Mesothelial cell of epicardium (in vitro differentiated cells): ENCODE data around the gene NAV1. TPM values are rescaled to one million over a fixed set of nuclear protein-coding genes. Genes with fewer than 3 reads are reported as not detected.
"Not testable (repeated sequence)": the region's sequence is repeated elsewhere in the genome, so short reads cannot be mapped to it uniquely, and the experiment has no call there.

ENCODE experiments used
- DNase-seq, 2 experiments: peaks; one replicate each; pipeline ENCODE4 v3.0.0; 2021; ENCODE audit warnings: low spot score in 2 of 2; ENCODE audit not compliant: unreplicated experiment in 2 of 2
- H3K27ac Mint-ChIP-seq: 2 replicates; pipeline ENCODE4 v1.8.0; 2021; ENCODE audit warnings: mixed read lengths
- H3K27me3 Mint-ChIP-seq: 2 replicates; pipeline ENCODE4 v1.8.0; 2021; ENCODE audit warnings: low read depth, mixed read lengths
- H3K36me3 Mint-ChIP-seq: 2 replicates; pipeline ENCODE4 v1.8.0; 2021; ENCODE audit warnings: mixed read lengths
- H3K4me1 Mint-ChIP-seq: 2 replicates; pipeline ENCODE4 v1.8.0; 2021; ENCODE audit warnings: mixed read lengths
- H3K4me3 Mint-ChIP-seq: 2 replicates; pipeline ENCODE4 v1.8.0; 2021; ENCODE audit warnings: mild to moderate bottlenecking, moderate library complexity, mixed read lengths
- H3K9me3 Mint-ChIP-seq: 2 replicates; pipeline ENCODE4 v1.8.0; 2021; ENCODE audit warnings: mixed read lengths
- total RNA-seq: library from RNA; stranded (reverse); gene quantifications from 3 replicates; pipeline ENCODE4 v1.2.1, GENCODE V29; 2021
- TF ChIP-seq, protein P1 (sequence below): fragments of 200-600 bp; sonication (generic); IDR thresholded peaks from one replicate; pipeline ENCODE4 v1.5.0; 2021; ENCODE audit warnings: antibody characterized with exemption; ENCODE audit not compliant: unreplicated experiment

NAV1 gene
- total RNA-seq, 1 donor from 2014 or later, result 95.9 TPM

DNA sequence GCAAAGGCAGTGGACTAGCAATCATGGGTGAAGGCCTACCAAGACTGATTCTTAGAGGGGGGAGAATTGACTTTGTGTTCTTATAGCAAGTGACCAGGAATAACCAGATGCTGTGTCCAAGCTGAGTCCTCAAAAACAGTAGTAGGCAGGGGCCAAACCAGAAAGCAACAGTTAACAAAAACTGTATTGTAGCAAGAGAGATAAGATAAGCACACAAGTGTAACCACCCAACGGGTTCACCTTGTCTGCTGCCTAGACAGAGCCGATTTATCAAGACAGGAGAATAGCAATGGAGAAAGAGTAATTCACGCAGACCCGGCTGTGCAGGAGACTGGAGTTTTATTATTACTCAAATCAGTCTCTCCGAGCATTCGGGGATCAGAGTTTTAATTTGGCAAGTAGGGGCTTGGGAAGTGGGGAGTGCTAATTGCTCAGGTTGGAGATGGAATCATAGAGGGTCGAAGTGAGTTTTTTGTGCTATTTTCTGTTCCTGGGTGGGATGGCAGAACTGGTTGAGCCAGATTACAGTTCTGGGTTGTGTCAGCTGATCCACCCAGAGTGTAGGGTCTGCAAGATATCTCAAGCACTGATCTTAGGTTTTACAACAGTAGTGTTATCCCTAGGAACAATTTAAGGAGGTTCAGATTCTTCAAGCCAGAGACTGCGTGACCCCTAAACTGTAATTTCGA, 23.7 kb upstream of the NAV1 start:
- no peaks in the 10 kb centered on the region for H3K36me3 Mint-ChIP-seq
- H3K4me1 Mint-ChIP-seq, result peaks cover 79% of the 10 kb centered on the region
- peak overlapping the region; percentile 98 for H3K27ac Mint-ChIP-seq
- DNase-seq, result no peak
- H3K4me3 Mint-ChIP-seq, result peak overlapping the region; percentile 6
- H3K27me3 Mint-ChIP-seq, result no peaks in the 10 kb centered on the region
- no peaks in the 10 kb centered on the region for H3K9me3 Mint-ChIP-seq
- TF ChIP-seq, protein P1, sequence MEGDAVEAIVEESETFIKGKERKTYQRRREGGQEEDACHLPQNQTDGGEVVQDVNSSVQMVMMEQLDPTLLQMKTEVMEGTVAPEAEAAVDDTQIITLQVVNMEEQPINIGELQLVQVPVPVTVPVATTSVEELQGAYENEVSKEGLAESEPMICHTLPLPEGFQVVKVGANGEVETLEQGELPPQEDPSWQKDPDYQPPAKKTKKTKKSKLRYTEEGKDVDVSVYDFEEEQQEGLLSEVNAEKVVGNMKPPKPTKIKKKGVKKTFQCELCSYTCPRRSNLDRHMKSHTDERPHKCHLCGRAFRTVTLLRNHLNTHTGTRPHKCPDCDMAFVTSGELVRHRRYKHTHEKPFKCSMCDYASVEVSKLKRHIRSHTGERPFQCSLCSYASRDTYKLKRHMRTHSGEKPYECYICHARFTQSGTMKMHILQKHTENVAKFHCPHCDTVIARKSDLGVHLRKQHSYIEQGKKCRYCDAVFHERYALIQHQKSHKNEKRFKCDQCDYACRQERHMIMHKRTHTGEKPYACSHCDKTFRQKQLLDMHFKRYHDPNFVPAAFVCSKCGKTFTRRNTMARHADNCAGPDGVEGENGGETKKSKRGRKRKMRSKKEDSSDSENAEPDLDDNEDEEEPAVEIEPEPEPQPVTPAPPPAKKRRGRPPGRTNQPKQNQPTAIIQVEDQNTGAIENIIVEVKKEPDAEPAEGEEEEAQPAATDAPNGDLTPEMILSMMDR, result no peak

DNA sequence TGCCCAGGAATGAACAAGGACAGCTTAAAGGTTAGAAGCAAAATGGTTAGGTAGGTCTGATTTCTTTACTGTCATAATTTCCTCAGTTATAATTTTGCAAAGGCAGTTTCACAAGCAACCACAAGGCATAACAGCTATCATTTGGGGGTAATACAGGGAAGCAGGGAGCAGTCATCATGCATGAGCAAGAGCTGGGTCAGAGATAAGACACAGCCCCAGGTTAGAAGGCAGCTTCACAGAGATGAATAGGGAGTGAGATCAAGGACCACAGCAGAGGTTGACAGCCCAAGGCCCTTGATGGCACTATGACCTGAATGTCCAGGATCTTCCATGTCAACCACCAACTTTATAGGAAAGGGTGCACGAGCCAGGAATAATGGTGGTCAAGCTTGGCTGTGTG, 23.0 kb upstream of the NAV1 start:
- H3K9me3 Mint-ChIP-seq, result no peaks in the 10 kb centered on the region

DNA sequence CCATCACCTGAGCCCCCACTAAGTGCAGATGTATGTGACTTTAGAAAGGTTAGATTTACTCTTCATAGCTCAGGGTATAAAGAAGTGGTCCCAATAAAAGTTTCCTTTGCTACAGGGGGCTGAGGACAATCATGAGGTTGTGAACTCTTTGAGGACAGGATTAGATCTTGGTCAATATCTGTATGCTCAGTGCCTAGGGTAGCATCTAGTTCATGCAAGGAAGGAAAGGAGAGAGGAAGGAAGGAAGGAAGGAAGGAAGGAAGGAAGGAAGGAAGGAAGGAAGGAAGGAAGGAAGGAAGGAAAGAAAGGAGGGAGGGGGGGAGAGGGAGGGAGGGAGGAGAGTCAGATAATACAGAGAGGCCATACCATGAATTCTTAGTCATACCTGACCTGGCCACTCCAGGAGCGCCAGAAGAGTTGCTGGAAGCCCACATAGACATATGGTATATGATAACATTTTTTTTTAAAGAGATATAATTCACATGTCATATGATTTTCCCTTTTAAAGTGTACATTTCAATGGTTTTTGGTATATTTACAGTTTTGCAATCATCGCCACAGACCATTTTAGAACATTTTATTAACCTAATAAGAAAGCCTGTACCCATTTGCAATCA, 22.3 kb upstream of the NAV1 start:
- no peak for DNase-seq
- Mint-ChIP-seq H3K36me3 (no peaks in the 10 kb centered on the region), H3K4me1 (peaks cover 75% of the 10 kb centered on the region), H3K9me3 (no peaks in the 10 kb centered on the region), H3K27me3 (no peaks in the 10 kb centered on the region), H3K4me3 (no peak overlapping the region), H3K27ac (peak overlapping the region; percentile 98)
- TF ChIP-seq, protein P1, result no peak

More for the DNA sequence above, 23.0 kb upstream of the NAV1 start:
- no peak for DNase-seq
- TF ChIP-seq, protein P1, result no peak
- H3K4me3 Mint-ChIP-seq, result no peak overlapping the region
- H3K36me3 Mint-ChIP-seq, result no peaks in the 10 kb centered on the region
- H3K4me1 Mint-ChIP-seq, result peaks cover 81% of the 10 kb centered on the region
- H3K27me3 Mint-ChIP-seq, result no peaks in the 10 kb centered on the region
- H3K27ac Mint-ChIP-seq, result peak overlapping the region; percentile 98

DNA sequence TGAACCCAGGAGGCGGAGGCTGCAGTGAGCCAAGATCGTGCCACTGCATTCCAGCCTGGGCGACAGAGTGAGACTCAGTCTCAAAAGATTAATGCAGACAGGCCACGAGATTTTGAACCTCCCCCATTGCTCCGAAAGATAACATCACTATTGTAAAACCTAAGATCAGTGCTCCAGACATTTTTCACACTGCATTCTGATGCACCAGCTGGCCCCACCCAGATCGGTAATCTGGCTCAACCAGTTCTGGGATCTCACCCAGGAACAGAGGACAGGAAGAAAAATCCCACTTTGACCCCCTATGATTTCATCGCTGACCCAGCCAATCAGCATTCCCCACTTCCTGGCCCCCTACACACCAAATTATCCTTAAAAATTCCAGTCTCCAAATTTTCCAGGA, 21.3 kb upstream of the NAV1 start:
- peaks cover 6% of the 10 kb centered on the region for H3K9me3 Mint-ChIP-seq
- peaks cover 3% of the 10 kb centered on the region for H3K36me3 Mint-ChIP-seq
- H3K4me1 Mint-ChIP-seq, result peaks cover 67% of the 10 kb centered on the region
- peak overlapping the region; percentile 98 for H3K27ac Mint-ChIP-seq
- H3K4me3 Mint-ChIP-seq, result no peak overlapping the region
- TF ChIP-seq, protein P1, result no peak
- no peaks in the 10 kb centered on the region for H3K27me3 Mint-ChIP-seq
- DNase-seq, result no peak

DNA sequence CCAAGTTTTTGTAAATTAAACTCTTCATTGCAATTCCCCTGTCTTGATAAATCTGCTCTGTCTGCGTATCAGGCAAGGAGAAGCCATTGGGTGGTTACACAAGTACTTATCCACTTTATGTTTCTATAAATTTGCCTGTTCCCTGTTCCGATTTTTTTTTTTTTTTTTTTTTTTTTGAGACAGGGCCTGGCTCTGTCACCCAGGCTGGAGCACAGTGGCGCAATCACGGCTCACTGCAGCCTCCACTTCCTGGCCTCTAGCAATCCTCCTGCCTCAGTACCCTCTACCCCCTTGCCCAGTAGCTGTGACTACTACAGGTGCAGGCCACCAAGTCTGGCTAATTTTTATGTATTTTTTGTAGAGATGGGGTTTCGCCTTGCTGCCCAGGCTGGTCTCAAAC, 20.9 kb upstream of the NAV1 start:
- Mint-ChIP-seq H3K4me3 (no peak overlapping the region), H3K27me3 (no peaks in the 10 kb centered on the region), H3K36me3 (peaks cover 3% of the 10 kb centered on the region), H3K27ac (peak overlapping the region; percentile 98), H3K4me1 (peaks cover 62% of the 10 kb centered on the region), H3K9me3 (peaks cover 7% of the 10 kb centered on the region)
- no peak for DNase-seq
- TF ChIP-seq, protein P1, result no peak

DNA sequence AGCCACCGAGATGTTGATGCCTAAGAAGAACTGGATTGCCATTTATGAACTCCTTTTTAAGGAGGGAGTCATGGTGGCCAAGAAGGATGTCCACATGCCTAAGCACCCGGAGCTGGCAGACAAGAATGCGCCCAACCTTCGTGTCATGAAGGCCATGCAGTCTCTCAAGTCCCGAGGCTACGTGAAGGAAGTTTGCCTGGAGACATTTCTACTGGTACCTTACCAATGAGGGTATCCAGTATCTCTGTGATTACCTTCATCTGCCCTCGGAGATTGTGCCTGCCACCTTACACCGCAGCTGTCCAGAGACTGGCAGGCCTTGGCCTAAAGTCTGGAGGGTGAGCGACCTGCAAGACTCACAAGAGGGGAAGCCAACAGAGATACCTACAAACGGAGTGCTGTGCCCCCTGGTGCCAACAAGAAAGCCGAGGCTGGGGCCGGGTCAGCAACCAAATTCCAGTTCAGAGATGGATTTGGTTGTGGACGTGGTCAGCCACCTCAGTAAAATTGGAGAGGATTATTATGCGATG, 18.8 kb upstream of the NAV1 start:
- H3K27me3 Mint-ChIP-seq, H3K36me3 Mint-ChIP-seq, DNase-seq, H3K4me3 Mint-ChIP-seq: not testable (repeated sequence)
- Mint-ChIP-seq H3K4me1 (peaks cover 42% of the 10 kb centered on the region), H3K9me3 (peaks cover 17% of the 10 kb centered on the region), H3K27ac (peak overlapping the region; percentile 30)
